Measurements from ENCODE around the gene GLDC.

DNA sequence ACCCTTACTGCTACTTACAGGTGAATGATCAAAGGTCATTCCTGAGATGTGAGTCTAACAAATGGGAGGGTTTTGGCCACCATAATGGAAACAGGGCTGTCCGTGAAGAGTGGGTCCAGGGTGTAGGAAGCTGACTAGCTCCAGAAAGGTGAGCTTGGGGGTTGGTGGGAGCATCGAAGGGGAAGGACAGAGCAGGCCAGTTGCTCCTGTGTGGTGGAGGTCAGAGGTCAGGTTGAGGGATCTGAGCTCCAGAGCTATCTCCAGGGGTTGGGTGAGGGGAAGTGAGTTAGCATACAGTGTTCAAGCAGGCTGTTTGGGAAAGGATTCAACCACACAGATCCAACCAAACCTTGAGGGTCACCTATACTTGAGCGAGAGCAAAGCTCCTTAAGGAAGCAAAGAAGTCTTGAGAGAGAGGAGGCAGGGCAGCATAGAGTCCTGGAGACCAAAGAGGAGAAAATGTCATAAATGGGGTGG lies 18.7 kb upstream of the GLDC start:
- TF ChIP-seq, protein P1, sequence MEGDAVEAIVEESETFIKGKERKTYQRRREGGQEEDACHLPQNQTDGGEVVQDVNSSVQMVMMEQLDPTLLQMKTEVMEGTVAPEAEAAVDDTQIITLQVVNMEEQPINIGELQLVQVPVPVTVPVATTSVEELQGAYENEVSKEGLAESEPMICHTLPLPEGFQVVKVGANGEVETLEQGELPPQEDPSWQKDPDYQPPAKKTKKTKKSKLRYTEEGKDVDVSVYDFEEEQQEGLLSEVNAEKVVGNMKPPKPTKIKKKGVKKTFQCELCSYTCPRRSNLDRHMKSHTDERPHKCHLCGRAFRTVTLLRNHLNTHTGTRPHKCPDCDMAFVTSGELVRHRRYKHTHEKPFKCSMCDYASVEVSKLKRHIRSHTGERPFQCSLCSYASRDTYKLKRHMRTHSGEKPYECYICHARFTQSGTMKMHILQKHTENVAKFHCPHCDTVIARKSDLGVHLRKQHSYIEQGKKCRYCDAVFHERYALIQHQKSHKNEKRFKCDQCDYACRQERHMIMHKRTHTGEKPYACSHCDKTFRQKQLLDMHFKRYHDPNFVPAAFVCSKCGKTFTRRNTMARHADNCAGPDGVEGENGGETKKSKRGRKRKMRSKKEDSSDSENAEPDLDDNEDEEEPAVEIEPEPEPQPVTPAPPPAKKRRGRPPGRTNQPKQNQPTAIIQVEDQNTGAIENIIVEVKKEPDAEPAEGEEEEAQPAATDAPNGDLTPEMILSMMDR (IDR thresholded peaks at IDR 0.05; ENCODE audit: borderline replicate concordance, extremely low read depth, low read length, poor library complexity, severe bottlenecking) = no peak
- TF ChIP-seq EZH2 (IDR thresholded peaks at IDR 0.05; ENCODE audit: borderline replicate concordance, low read depth, low read length, severe bottlenecking) = no peak
